ENCODE results near the gene JOSD1. TPM values are rescaled to one million over a fixed set of nuclear protein-coding genes. Genes with fewer than 3 reads are reported as not detected.
A peak's percentile ranks its signal among the peaks of the same experiment; 100 is the strongest.
"Not testable (repeated sequence)": the region's sequence is repeated elsewhere in the genome, so short reads cannot be mapped to it uniquely, and the experiment has no call there.

The JOSD1 gene
- total RNA-seq, 1 donor from 2014 or later = 69.6 TPM

DNA sequence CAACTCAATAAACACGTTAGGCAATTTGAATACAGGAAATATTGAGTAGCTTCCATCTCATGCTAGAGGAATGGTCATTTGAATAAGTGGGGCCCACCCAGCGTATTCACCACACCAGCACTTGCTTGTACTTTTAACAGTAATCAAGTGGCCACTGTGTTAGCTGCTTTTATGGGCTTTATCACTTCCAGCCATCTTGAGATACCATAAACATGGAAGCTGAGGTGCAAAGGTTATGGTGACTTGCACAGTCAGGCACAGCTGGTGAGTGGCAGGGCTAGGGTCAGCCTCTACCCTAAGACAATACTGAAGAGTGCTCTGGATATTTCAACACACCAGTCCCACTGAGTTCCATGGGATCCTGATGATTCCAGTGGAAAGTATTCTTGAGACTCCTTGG lies 6.7 kb downstream of the JOSD1 start:
- DNase-seq (ENCODE audit: low read depth in 2 of 2) = peak in 1 of 2 donors; percentile 26

DNA sequence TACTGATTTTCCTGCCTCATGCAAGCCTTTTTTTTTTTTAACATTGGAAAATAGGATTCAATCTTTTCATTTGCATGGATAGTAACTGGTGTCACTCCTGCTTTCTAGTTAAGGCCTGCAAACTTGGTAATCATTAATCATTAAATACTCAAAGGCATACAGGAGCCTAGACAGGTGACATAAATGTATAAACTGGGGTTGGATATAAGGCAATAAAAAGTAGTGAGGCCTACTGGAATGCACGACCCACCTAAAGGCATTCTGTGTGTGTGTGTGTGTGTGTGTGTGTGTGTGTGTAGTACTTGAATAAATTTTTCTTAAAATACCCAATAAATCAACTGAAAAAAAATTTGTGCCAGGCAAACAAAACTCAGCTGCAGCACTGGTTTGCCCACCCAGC lies 11.1 kb downstream of the JOSD1 start:
- no peak for DNase-seq (ENCODE audit: low read depth in 2 of 2)

DNA sequence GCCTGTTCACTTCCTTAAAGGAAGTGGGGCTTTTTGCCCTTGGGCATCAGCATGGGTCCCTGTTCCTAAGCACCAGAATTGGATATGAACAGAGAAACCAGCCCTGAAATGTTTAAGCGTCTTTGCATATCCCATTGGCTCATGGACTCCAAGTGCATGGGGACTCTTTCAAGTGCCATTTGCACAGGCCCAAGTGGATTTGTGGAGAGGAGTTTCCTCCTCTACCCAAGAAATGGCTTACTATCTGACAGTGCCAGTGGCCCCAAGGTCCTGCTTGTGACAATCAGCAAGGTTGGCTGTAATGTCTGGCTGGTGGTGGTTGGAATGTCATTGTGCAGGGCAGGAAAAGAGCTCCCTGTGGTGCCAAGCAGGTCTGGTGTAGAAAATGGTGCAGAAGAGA lies 15.0 kb downstream of the JOSD1 start:
- DNase-seq (ENCODE audit: low read depth in 2 of 2) = no peak

DNA sequence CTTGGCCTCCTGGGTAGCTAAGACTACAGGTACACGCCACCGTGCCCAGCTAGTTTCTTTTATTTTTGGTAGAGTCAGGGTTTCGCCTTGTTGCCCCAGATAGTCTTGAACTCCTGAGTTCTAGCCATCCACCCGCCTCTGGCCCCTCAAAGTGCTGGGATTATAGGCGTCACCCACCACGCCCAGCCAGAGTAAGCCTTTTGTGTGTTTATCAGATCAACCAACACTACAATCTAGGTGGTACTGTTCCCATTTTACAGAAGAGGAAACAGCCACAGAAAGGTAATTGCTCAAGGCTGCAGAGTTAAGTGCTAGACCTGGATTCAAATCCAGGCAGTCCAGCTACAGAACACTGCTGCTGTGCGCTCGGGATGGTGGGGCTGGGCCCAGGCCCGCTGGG lies 15.8 kb downstream of the JOSD1 start:
- no peak for DNase-seq (ENCODE audit: low read depth in 2 of 2)

DNA sequence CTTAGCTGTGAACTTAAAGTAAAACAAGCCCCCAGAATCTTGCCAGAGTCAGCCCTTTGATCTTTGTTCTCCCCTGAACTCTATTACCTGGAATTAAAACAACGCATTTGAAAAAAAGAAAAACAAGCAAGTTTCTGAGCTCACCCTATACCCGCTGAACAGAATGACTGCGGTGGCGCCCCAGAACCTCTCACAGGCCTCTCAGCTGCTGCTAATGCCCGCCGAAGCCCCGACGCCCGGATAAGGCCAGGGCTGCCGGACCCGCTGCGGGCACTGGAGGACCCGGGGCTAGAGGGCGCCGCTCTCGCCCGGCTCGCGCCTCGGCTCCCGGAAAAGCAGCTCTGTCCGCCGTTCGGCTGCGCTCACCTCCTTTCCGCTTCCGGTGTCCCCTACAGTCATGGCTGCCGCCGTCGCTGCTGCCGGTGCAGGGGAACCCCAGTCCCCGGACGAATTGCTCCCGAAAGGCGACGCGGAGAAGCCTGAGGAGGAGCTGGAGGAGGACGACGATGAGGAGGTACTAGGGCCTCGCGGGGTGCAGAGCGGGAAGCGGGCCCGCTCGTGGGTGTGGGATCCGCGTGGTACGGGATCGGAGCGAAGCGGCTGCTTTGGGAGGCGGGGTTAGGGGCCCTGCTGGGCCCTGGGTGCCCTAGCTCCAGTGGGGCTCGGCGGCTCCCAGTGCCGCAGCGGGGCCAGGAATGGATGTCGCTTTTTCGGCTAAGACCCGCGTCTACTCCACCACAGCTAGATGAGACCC lies 19.0 kb downstream of the JOSD1 start, which contains the start of gene TOMM22:
TOMM22 (plus strand) TSS at position 376 of the 754 bp plus-strand sequence; CDS start at position 398, 22 bp downstream.
- peak; percentile 70 to 90 for DNase-seq (ENCODE audit: low read depth in 2 of 2)

DNA sequence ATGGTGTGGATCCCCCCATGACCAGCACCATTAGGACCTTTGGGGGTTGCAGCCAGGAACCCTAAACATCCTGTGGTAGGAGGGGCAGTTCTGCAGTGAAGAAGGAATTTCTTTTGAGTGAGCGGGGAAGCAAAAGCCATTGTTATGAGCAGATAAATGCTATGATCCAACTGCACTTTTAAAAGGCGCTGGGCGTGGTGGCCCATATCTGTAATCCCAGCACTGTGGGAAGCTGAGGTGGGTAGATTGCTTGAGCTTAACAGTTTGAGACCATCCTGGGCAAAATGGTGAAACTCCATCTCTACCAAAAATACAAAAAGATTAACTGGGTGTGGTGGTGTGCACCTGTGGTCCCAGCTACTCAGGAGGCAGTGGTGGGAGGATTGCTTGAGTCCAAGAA lies 24.9 kb downstream of the JOSD1 start:
- no peak for DNase-seq (ENCODE audit: low read depth in 2 of 2)

DNA sequence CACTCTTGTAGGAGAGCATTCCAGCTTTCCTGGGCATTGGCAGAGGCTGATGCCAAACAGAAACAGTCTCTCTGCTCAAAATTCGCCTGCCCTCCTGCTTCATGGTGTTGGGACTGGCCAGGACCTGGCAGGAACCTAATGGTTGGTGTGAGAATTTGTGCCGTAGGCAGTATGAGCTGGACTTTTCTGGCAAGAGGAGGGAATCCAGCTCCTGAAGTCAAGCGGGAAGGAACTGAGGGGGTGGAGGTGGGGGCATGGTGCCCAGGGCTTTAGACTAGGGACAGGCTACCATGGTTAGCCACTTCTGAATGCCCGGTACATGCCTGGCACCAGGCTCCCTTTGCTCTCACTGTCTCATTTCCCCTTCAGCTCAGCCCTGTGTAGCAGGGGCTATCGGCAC lies 25.9 kb downstream of the JOSD1 start:
- no peak for DNase-seq (ENCODE audit: low read depth in 2 of 2)

DNA sequence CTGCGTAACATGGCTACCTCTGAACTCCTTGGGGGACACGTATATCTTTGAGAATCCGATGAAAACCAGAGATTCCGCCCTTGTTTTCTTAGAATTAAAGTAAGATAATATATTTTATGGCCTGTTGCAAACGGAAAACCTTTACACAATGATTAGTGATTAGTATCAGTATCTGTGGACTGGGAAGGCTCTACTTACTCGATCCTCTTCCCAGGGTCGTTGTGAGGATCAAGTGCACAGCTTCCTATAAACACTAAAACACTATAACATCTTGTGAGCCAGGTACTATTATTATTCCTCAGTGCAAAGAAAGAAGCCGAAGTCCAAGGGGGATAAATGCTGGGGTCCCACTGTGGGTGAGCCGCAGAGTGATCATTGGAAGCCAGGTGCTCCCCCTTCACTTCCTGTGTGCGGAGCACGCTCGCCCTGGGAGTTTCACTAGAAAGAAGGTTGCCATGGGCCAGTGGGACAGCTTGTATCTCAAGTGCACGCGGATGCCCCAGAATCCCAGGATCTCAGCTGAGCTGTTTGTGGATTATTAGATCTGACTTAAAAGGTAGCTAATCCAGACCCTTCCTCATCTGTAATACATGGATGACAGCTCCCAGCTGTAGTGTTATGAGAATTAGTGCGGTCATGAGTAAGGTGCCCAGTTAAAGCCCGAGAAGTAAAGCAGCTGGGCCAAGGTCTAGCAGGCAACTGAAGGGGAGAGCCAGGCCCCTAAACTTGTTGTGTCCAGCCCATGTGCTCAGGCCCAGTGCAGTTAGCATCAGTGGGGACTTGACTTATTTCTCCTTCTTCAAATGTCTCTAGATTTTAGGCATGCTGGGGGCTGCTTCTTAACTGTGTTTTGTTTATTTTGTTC lies 43.5 kb downstream of the JOSD1 start:
- DNase-seq (ENCODE audit: low read depth in 2 of 2) = peak in 1 of 2 donors; percentile 21

DNA sequence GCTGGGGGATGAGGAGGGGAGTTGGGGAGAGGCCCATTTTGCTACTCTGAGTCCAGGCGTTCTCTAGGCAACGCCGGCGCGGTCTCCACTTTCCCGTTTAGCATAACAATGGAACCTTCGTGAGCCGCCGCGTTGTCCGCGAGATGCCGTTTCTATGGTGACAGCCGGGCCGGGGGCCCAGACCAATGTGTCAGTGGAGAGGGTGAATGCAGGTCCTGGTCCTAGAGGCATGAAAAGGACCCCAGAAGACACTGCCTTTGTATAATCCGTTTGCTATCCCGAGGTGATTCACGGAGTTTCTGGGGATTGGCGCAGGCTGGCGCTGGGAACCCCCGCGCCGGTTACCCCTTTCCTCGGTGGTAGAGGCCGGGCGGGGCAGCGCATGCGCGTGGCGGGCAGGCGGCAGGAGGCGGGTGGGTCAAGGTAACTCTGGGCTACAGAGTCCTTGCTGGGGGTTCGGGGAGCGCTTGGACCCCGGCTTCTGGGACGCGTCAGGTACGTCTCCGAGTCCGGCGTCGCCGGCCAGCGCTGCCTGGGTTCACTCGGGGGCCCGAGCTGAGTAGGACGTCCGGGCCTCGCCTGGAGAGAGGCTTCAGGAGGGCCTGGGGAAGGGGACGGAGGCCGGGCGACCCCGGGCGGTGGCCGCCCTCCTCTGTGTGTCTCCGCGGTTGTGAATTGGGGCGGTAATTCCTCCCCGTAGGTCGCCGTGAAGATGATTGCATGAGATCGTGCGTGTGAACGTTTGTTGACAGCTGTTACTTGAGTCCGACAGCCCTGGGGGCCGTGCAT lies 44.3 kb downstream of the JOSD1 start, which contains the start of the genes CBY1 and FAM227A:
CBY1 (plus strand) TSS at position 383 of the 789 bp plus-strand sequence. CDS start 11,417 bp downstream, outside the sequence.
FAM227A (minus strand) TSS at position 137 of the 789 bp plus-strand sequence. CDS start 6,224 bp downstream, outside the sequence.
- peak; percentile 84 to 91 for DNase-seq (ENCODE audit: low read depth in 2 of 2)

DNA sequence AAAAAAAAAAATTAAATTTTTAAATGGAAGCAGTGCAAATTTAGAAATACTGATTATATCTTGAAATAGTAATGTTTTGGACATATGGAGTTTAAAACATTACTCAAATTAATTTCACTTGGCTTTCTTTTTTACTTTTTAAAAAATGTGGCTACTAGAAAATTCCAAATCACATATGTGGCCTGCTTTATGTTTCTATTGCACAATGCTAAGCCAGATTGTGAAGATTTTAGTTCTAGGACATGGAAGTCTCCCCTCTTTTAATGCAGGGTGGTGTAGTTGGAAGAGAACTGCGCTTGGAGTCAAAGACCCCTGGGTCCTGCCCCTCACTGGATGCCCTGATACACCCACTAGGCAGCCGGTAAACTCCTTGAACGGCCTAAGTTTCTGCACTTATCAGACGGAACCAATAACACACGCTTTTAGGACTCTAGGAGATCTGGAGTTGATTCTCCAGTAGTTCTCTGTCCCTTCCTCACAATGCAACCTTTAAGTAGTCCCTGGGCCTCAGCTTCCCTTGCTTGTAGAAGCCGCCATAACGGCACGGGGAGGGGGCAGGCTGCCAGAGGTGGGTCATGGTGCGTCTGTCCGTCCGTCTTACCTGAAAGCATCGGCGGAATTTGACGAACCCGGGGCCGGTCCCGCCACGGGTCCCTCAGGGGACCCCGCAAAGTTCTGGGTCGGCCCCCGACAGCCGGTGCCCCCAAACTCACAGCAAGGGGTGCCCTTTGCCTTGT lies 45.1 kb downstream of the JOSD1 start:
- peak in 1 of 2 donors; percentile 7 for DNase-seq (ENCODE audit: low read depth in 2 of 2)

DNA sequence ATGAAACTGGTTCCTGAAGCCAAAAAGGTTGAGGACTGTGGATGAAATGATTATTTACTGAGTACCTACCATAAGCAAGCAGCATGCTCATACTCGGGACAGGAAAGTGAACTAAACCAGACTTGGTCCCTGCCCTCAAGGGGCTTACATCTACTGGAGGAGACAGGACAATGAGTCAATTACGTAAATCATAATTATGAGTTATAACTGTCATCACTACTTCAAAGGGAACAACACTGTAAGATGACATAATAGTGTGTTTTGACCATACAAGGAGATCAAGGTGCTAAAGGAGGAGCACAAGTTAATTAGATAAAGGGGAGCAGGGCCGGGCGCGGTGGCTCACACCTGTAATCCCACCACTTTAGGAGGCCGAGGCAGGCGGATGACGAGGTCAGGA lies 47.0 kb downstream of the JOSD1 start:
- no peak for DNase-seq (ENCODE audit: low read depth in 2 of 2)

DNA sequence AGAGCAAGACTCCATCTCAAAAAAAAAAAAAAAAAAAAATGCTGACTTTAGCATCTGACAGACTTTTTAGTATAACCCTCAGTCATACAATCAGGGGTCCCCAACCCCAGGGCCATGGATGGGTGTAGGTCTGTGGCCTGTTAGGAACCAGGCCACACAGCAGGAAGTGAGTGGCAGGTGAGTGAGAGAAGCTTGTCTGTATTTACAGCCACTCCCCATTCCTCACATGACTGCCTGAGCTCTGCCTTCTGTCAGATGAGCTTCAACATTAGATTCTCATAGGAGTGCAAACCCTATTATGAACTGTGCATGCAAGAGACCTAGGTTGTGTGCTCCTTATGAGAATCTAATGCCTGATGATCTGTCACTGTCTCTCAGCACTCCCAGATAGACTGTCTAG lies 47.9 kb downstream of the JOSD1 start:
- no peak for DNase-seq (ENCODE audit: low read depth in 2 of 2)

DNA sequence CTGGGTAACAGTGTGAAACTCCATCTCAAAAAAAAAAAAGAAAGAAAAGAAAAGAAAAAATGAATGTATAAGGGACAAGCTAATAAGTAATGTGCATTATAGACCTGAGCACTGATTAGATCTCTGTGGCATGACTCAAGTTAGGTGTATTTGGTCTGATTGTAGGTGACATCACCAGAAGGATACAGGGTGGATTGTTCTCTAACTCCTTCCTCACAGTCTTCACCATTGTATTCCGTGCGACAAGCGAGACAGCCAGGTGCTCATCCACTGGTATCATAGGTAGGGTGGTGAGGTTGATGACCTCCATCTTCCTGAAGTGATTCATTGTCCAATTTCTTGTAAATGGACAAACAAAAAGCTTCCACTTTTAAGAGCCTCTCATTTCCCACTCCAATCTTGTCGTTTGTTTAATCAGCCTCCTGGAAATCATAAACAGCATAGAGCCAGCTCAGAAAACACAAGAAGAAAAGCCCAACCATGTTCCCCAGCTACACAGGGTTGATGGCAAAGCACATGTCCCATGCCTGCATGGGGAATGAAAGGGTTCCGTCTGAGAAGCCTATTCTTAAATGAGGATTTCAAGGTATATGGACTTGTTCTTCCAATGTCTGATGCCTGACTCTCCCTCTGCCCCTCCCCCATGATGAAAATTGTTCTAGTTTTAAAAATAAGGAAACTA lies 50.8 kb downstream of the JOSD1 start:
- DNase-seq (ENCODE audit: low read depth in 2 of 2) = no peak

DNA sequence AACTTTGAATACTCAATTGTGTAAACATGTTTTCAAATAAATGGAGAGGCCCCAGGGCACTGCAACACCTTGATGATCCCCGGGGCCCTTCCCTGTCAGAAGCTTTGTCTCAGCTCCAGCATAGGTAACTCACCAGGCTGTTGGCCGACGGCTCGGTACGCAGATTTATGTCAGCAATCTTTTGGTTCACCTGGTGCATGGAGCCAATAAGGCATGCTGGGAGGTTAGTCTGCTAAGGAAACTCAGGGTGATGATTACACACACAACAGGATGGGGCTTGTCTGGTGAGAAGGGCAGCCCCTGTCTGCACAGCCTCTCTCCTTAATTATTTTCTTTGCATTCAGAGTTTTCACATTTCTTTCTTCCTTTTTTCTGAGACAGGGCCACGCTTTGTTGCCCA lies 55.3 kb downstream of the JOSD1 start:
- no peak for DNase-seq (ENCODE audit: low read depth in 2 of 2)

DNA sequence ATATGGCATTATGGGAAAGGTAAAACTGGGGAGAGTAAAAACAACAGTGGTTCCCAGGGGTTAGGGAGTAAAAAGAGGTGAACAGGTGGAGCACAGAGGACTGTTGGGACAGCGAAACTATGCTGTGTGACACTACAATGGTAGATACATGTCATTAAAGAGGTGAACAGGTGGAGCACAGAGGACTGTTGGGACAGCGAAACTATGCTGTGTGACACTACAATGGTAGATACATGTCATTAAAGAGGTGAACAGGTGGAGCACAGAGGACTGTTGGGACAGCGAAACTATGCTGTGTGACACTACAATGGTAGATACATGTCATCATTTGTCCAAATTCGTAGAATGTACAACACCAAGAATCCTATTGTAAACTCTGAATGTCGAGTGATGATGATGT lies 56.5 kb downstream of the JOSD1 start:
- DNase-seq (ENCODE audit: low read depth in 2 of 2) = not testable (repeated sequence)

DNA sequence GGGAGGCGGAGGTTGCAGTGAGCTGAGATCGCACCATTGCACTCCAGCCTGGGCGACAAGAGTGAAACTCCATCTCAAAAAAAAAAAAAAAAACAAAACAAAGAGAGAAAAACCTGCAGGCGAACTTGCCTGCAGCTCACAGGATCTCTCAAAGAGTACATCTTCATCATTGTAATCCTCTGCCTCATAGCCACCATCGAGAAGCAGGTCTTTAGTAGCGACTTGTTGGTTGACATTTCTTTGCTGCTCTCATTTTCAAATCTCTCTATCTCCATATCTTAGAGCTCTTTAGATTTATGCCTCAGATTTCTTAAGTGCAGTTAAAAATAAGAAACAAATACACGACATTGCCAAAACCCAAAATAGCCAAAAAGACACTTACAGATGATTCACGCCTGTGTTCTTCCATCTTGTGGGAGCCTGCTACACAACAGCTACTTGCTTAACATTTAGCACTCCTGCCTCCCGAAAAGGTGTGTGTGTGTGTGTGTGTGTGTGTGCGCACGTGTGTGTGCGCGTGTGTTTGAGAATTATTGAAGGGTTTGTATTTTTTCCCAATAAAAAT lies 59.2 kb downstream of the JOSD1 start:
- DNase-seq (ENCODE audit: low read depth in 2 of 2) = no peak

DNA sequence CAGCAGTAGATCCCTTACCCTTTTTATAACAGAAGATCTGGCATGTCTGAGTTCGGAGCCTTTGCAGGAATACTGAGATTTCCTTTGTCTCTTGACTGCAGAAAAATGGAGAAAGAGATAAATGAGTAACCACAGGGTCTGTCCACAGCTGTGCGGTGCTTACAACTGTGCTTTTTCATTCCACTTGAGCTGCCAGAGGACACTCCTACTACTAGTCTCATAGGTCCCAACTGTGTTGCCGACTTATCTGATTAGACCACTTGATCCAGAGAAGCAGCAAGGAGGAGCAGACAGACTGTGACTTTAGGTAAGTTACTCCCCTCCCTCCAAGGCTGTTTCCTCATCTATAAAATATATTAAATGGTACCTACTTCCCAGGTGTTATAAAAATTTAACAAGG lies 62.0 kb downstream of the JOSD1 start:
- DNase-seq (ENCODE audit: low read depth in 2 of 2) = no peak

DNA sequence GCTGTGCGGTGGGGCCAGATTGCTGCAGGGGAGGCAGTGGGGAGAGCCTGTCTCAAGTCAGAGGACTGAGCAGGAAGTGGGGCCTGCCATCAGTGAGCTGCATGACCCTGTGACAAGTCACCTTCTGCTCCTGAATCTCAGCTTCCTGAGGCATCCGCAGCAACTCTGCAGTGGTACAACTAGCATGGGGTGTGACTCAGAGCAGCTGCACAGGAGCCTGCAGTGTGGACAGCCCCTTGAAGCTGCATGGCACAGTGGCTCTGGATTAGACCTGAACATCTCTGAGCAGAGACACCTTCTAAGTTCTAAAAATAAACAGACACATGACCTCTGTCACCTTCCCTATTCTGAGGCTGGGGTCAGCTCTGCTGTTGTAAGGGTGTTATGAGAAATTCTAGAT lies 62.5 kb downstream of the JOSD1 start:
- no peak for DNase-seq (ENCODE audit: low read depth in 2 of 2)
